Breast epithelium (tissue), 3 donors: ENCODE measurements around the gene SLC2A4.

ENCODE experiments used
- CTCF ChIP-seq, 3 donors: fragments of 450-650 bp; IDR thresholded peaks; one replicate each; pipeline ENCODE4 v1.5.1; 2016 to 2017; ENCODE audit warnings: antibody characterized with exemption in 3 of 3, mild to moderate bottlenecking in 3 of 3, moderate library complexity in 3 of 3
- POLR2A ChIP-seq: fragments of 450-650 bp; IDR thresholded peaks from one replicate; pipeline ENCODE4 v1.6.1; 2016; ENCODE audit warnings: antibody characterized with exemption, mild to moderate bottlenecking, moderate library complexity
- POLR2AphosphoS5 ChIP-seq, 3 donors: sonication (generic); formaldehyde crosslinking; IDR thresholded peaks; one replicate each; pipeline ENCODE4 v1.6.1; 2017; ENCODE audit warnings: antibody characterized with exemption in 3 of 3

GRCh38 chr17:7307686-7308624 is 26.4 kb downstream of the SLC2A4 start:
- TF ChIP-seq CTCF (IDR thresholded peaks at IDR 0.05) (peak in 1 of 3 donors; percentile 10), POLR2A (no peak), POLR2AphosphoS5 (IDR thresholded peaks at IDR 0.05) (peak in 1 of 3 donors; percentile 7)
